Smooth muscle cell (in vitro differentiated cells): ENCODE measurements around the gene CACHD1. TPM values are rescaled to one million over a fixed set of nuclear protein-coding genes. Genes with fewer than 3 reads are reported as not detected.

ENCODE experiments used
- DNase-seq: peaks from one replicate; lab custom pipeline; 2025; ENCODE audit not compliant: unreplicated experiment; lab: John Stamatoyannopoulos, UW
- H2AFZ ChIP-seq: fragments of 200-600 bp; sonication (generic); 2 replicates; pipeline ENCODE4 v1.6.0; 2016; ENCODE audit warnings: antibody characterized with exemption, low read depth, mild to moderate bottlenecking
- H3F3A ChIP-seq: fragments of 200-600 bp; sonication (generic); 2 replicates; pipeline ENCODE4 v1.6.0; 2017; ENCODE audit warnings: antibody characterized with exemption, low read depth
- H3K27ac ChIP-seq: fragments of 200-600 bp; sonication (generic); 2 replicates; pipeline ENCODE4 v1.5.1; 2016; ENCODE audit warnings: low read depth, mild to moderate bottlenecking
- H3K27me3 ChIP-seq: fragments of 200-600 bp; sonication (generic); 2 replicates; pipeline ENCODE4 v1.6.1; 2016; ENCODE audit warnings: low read depth, mild to moderate bottlenecking
- H3K36me3 ChIP-seq: fragments of 200-600 bp; sonication (generic); 2 replicates; pipeline ENCODE4 v1.5.1; 2016; ENCODE audit warnings: low read depth
- H3K4me1 ChIP-seq: fragments of 200-600 bp; sonication (generic); 2 replicates; pipeline ENCODE4 v1.5.1; 2016; ENCODE audit warnings: low read depth
- H3K4me2 ChIP-seq: fragments of 200-600 bp; sonication (generic); 2 replicates; pipeline ENCODE4 v1.6.0; 2016; ENCODE audit warnings: mild to moderate bottlenecking
- H3K4me3 ChIP-seq: fragments of 200-600 bp; sonication (generic); 2 replicates; pipeline ENCODE4 v1.5.1; 2016; ENCODE audit warnings: mild to moderate bottlenecking
- H3K79me2 ChIP-seq: fragments of 200-600 bp; sonication (generic); 2 replicates; pipeline ENCODE4 v1.6.0; 2016; ENCODE audit warnings: low read depth, mild to moderate bottlenecking
- H3K9ac ChIP-seq: fragments of 200-600 bp; sonication (generic); 2 replicates; pipeline ENCODE4 v1.6.0; 2016; ENCODE audit warnings: low read depth
- H3K9me3 ChIP-seq: fragments of 200-600 bp; sonication (generic); replicated peaks from 2 replicates; pipeline ENCODE4 v1.5.1; 2016; ENCODE audit warnings: low read depth
- H4K20me1 ChIP-seq: fragments of 200-600 bp; sonication (generic); 2 replicates; pipeline ENCODE4 v1.6.0; 2016; ENCODE audit warnings: low read depth
- WGBS: methylation state at CpG from one replicate; pipeline ENCODE4 v1.1.7; 2016; ENCODE audit warnings: low lambda C conversion rate; 5-methylcytosine and 5-hydroxymethylcytosine counted together
- polyA plus RNA-seq: library from polyadenylated mRNA; unstranded; fragments of >200 nt; fragmentation: Nextera tagmentation; extraction: Ambion mirVana; gene quantifications from 2 replicates; pipeline ENCODE4 v1.2.1, GENCODE V29; 2016
- total RNA-seq: library from RNA; depleted of rRNA; stranded (reverse); fragments of >200 nt; gene quantifications from 2 replicates; pipeline ENCODE4 v1.2.3, GENCODE V29; 2014
- TF ChIP-seq, protein P1 (sequence below): fragments of 200-600 bp; sonication (generic); IDR thresholded peaks from 2 replicates; pipeline ENCODE4 v1.5.1; 2017; ENCODE audit warnings: borderline replicate concordance, mild to moderate bottlenecking, antibody characterized with exemption; ENCODE audit not compliant: insufficient read depth, poor library complexity, severe bottlenecking

Gene CACHD1
- total and polyA plus RNA-seq, 2 experiments from 2014 or later, result 12.9 to 20.8 TPM

DNA sequence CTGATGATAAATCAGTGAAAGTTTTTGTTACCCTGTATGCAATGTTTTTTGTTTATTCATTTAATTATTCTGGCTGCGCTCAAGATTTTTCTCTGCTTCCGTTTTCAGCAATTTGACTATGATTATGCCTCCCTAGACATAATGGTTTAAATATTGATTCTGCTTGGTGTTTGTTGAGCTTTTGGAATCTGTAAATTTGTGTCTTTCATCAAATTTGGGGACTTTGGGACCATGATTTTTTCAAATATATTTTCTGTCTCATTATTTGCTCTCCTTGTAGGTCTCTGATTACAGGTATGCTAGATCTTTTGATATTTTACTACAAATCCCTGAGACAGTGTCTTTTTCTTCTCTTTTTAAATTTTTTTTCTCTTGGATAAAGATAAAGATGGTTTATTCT, 92.1 kb downstream of the CACHD1 start:
- Histone ChIP-seq H3K9ac (no peak overlapping the region), H3K4me1 (no peaks in the 10 kb centered on the region), H3F3A (no peaks in the 10 kb centered on the region), H3K27me3 (no peaks in the 10 kb centered on the region), H2AFZ (no peak overlapping the region), H3K27ac (no peak overlapping the region), H4K20me1 (no peaks in the 10 kb centered on the region), H3K4me3 (no peak overlapping the region), H3K36me3 (peaks cover 17% of the 10 kb centered on the region), H3K4me2 (no peak overlapping the region), H3K79me2 (no peaks in the 10 kb centered on the region), H3K9me3 (peaks cover 4% of the 10 kb centered on the region)
- 100% methylated on average over 2 of the region's 2 CpGs for WGBS
- DNase-seq, result no peak
- TF ChIP-seq, protein P1, sequence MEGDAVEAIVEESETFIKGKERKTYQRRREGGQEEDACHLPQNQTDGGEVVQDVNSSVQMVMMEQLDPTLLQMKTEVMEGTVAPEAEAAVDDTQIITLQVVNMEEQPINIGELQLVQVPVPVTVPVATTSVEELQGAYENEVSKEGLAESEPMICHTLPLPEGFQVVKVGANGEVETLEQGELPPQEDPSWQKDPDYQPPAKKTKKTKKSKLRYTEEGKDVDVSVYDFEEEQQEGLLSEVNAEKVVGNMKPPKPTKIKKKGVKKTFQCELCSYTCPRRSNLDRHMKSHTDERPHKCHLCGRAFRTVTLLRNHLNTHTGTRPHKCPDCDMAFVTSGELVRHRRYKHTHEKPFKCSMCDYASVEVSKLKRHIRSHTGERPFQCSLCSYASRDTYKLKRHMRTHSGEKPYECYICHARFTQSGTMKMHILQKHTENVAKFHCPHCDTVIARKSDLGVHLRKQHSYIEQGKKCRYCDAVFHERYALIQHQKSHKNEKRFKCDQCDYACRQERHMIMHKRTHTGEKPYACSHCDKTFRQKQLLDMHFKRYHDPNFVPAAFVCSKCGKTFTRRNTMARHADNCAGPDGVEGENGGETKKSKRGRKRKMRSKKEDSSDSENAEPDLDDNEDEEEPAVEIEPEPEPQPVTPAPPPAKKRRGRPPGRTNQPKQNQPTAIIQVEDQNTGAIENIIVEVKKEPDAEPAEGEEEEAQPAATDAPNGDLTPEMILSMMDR, result no peak

DNA sequence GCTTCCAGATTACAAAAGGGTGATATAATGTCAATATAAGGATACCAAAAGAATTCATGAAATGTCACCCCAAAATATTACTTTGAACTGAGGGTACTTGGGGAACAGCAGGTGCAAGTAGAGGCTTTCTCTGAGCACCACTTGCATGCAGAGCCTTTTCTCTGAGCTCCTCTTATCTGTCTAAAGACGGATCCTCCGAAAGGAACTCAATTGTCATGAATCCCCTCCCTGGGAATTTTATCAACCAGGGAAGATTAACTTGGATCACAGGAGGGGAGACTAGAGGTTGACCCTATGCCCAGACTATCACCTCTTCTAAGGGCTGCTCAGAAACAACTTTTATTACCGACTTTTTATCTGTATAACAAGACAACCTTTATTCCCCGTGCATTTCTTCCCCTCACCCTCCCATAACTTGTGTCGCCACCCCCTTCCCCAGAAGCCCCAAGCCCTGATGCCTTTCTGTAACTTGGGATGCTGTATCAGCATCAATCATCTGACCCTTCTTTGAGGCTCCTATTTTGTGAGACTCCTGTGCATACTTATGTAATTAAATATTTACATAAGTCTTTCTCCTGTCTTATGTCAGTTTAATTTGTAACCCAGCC, 94.1 kb downstream of the CACHD1 start:
- TF ChIP-seq, protein P1, result no peak
- H3K27me3 ChIP-seq, result no peaks in the 10 kb centered on the region
- peaks cover 4% of the 10 kb centered on the region for H3K9me3 ChIP-seq
- no peak overlapping the region for H3K27ac ChIP-seq
- no peak overlapping the region for H2AFZ ChIP-seq
- H3K4me1 ChIP-seq, result no peaks in the 10 kb centered on the region
- H3K36me3 ChIP-seq, result peaks cover 7% of the 10 kb centered on the region
- H3K4me3 ChIP-seq, result no peak overlapping the region
- H3K9ac ChIP-seq, result no peak overlapping the region
- no peaks in the 10 kb centered on the region for H3K79me2 ChIP-seq
- no peak for DNase-seq
- no peaks in the 10 kb centered on the region for H3F3A ChIP-seq
- no peaks in the 10 kb centered on the region for H4K20me1 ChIP-seq
- 85% methylated on average over 5 of the region's 5 CpGs for WGBS
- no peak overlapping the region for H3K4me2 ChIP-seq

DNA sequence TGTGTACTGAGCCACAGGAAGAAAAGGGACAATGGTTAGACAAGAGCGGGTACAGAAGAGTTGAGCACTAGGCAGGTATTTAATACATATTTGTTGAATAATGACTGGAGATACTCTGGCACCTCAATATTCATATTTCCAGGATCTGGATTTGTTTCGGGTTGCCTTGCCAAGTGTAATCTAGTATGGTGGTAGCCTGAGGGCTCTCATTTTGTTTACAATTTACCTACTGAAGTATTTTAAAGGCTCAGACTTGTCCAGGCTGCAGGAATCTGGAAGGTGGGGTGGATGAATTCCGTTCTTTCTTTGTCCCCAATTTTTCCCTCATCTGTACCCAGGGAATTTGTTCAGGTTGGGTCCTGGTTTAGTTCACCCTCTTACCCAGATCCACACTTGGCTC, 95.0 kb downstream of the CACHD1 start:
- no peak overlapping the region for H3K9ac ChIP-seq
- H3K4me3 ChIP-seq, result no peak overlapping the region
- H3F3A ChIP-seq, result no peaks in the 10 kb centered on the region
- H3K27ac ChIP-seq, result no peak overlapping the region
- no peak overlapping the region for H2AFZ ChIP-seq
- DNase-seq, result no peak
- H3K27me3 ChIP-seq, result no peaks in the 10 kb centered on the region
- no peak overlapping the region for H3K4me2 ChIP-seq
- H3K36me3 ChIP-seq, result peaks cover 7% of the 10 kb centered on the region
- peaks cover 4% of the 10 kb centered on the region for H3K4me1 ChIP-seq
- TF ChIP-seq, protein P1, result no peak
- WGBS, result 73% methylated on average over 3 of the region's 3 CpGs
- H3K9me3 ChIP-seq, result peaks cover 4% of the 10 kb centered on the region
- no peaks in the 10 kb centered on the region for H3K79me2 ChIP-seq
- H4K20me1 ChIP-seq, result no peaks in the 10 kb centered on the region
